Bronchial epithelial cell (primary cell): ENCODE data around the gene NUDT4. TPM values are rescaled to one million over a fixed set of nuclear protein-coding genes. Genes with fewer than 3 reads are reported as not detected.
A peak's percentile ranks its signal among the peaks of the same experiment; 100 is the strongest.

ENCODE experiments used
- DNase-seq: peaks from one replicate; pipeline ENCODE4 v3.0.0-alpha.2; 2010; ENCODE audit warnings: low read depth
- FAIRE-seq: peaks from 2 replicates; lab custom pipeline; 2011; peaks lifted over from hg19 to GRCh38; lab: Jason Lieb, UNC
- H3K27me3 ChIP-seq: 2 replicates; pipeline ENCODE4 v1.5.1; 2011; ENCODE audit warnings: low read length; ENCODE audit not compliant: control insufficient read depth, insufficient read depth
- H3K36me3 ChIP-seq: 2 replicates; pipeline ENCODE4 v1.5.1; 2011; ENCODE audit warnings: low read length; ENCODE audit not compliant: control insufficient read depth, insufficient read depth
- H3K4me3 ChIP-seq: 2 replicates; pipeline ENCODE4 v1.5.1; 2011; ENCODE audit warnings: mild to moderate bottlenecking, low read depth, low read length, control low read depth
- total RNA-seq: library from RNA; depleted of rRNA; stranded (reverse); fragments of >200 nt; gene quantifications from 2 replicates; pipeline ENCODE4 v1.2.1, GENCODE V29; 2014
- TF ChIP-seq, protein P1 (sequence below): IDR thresholded peaks from 2 replicates; pipeline ENCODE4 v1.5.1; 2011; ENCODE audit warnings: mild to moderate bottlenecking, moderate library complexity, low read length, control low read depth, inconsistent platforms; ENCODE audit not compliant: insufficient read depth, severe bottlenecking

Gene NUDT4
- total RNA-seq = 34.2 and 49.4 TPM in 2 replicates

DNA sequence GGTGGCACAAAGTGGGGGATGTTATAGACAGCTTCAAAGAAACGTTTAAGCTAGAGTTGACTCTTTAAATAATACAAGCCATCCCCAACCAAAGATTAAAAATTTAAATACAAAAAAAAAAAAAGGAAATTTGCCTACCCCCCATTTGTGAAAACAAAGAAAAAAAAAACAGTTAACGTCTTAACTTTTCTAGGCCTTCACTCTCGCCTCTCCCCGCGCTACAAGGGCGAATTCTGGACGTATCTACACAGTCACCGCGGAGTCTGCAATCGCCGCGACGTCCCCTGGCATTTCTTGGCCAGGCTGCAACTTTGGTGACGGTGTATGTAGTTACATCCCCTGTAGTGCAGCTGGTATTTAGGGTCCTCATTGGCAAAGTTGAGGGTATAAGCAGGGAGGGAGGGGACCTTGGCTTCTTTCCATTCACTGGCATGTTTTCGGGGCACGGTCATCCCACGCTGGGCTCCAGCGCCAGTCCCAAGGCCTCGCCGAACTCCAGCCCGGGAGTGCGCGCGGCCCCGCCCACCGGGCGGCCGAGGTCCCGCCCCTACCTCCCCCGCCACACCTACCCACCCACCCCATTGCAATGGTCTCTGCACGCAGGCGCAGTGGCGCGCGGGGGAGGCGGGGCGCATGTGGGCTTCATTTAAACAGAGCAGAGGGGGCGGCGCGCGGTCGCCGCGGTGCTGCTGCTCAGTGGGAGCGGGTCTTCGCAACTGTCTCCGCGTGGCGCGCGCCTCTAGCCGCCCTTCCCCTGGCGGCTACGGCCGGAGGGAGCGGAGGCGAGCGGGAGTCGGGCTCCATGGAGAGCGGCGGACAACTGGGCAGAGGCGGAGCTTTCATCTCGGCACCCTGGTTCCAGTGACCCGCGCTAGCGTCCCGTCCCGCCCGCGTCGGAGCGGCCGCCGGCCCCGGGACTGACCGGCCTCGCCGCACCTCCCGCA lies at the start of gene NUDT4:
NUDT4 (plus strand) TSS at position 674 of the 944 bp plus-strand sequence. CDS start 398 bp downstream, outside the sequence.
- DNase-seq (peak; percentile 73), FAIRE-seq (no peak)
- H3K27me3 ChIP-seq = no peaks in the 10 kb centered on the region
- no peaks in the 10 kb centered on the region for H3K36me3 ChIP-seq
- TF ChIP-seq, protein P1, sequence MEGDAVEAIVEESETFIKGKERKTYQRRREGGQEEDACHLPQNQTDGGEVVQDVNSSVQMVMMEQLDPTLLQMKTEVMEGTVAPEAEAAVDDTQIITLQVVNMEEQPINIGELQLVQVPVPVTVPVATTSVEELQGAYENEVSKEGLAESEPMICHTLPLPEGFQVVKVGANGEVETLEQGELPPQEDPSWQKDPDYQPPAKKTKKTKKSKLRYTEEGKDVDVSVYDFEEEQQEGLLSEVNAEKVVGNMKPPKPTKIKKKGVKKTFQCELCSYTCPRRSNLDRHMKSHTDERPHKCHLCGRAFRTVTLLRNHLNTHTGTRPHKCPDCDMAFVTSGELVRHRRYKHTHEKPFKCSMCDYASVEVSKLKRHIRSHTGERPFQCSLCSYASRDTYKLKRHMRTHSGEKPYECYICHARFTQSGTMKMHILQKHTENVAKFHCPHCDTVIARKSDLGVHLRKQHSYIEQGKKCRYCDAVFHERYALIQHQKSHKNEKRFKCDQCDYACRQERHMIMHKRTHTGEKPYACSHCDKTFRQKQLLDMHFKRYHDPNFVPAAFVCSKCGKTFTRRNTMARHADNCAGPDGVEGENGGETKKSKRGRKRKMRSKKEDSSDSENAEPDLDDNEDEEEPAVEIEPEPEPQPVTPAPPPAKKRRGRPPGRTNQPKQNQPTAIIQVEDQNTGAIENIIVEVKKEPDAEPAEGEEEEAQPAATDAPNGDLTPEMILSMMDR = no peak
- peak within 1 kb of the TSS; percentile 87 for H3K4me3 ChIP-seq

DNA sequence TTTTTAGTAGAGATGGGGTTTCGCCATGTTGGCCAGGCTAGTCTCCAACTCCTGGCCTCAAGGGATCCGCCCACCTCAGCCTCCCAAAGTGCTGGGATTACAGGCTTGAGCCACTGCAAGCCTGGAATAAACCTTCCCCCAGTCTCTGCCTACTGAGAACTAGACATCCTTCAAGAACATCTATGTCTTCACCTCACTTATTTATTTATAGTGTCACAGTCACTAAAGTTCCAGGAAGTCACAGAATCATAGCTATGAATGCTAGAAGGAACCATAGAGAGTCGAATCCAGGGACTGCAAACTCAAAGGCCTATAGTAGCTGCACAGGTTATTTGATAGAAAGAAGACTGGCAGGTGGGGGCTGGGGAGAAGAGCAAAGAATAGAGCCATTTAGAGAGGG lies 44.7 kb upstream of the NUDT4 start:
- TF ChIP-seq, protein P1 = no peak
- H3K36me3 ChIP-seq = no peaks in the 10 kb centered on the region
- no peak for DNase-seq
- FAIRE-seq = no peak
- no peak overlapping the region for H3K4me3 ChIP-seq
- H3K27me3 ChIP-seq = no peaks in the 10 kb centered on the region

DNA sequence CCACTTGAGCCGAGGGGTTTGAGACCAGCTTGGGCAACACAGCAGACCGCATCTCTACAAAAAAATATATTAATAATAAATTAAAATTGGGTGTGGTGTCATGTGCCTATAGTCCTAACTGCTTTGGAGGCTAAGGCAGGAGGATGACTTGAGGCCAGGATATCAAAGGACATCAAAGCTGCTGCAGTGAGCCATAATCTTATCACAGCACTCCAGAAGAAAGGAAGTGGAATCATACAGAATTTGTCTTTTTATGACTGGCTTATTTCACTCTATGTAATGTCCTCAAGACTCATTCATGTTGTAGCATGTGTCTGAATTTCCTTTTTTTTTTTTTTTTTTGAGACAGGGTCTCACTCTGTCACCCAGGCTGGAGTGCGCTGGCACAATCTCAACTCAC lies 43.9 kb upstream of the NUDT4 start:
- DNase-seq = no peak
- TF ChIP-seq, protein P1 = no peak

DNA sequence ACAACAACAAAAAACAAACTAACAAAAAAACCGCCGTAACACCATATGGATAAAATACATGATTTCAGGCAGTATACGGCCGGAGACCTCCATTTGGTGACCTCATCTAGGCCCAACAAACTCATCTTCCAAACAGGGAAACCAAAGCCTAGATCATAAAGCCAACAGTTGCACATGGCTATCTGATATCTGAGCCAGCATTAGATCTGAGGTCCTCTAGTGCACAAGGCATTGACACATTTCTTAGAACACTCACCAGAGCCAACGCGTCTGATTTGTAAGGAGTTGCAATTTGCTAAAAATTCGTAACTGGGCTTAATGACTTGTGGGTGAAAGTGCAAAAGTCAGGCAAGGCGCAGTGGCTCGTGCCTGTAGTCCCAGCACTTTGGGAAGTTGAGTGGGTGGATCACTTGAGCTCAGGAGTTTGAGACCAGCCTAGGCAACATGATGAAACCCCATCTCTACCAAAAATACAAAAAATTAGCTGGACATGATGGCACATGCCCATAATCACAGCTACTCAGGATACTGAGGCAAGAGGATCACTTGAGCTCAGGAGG lies 42.0 kb upstream of the NUDT4 start:
- TF ChIP-seq, protein P1 = no peak
- no peak for FAIRE-seq
- H3K27me3 ChIP-seq = no peaks in the 10 kb centered on the region
- no peaks in the 10 kb centered on the region for H3K36me3 ChIP-seq
- no peak overlapping the region for H3K4me3 ChIP-seq
- DNase-seq = no peak

More for the DNA sequence above, 43.9 kb upstream of the NUDT4 start:
- no peaks in the 10 kb centered on the region for H3K27me3 ChIP-seq
- H3K36me3 ChIP-seq = no peaks in the 10 kb centered on the region
- FAIRE-seq = no peak
- no peak overlapping the region for H3K4me3 ChIP-seq

DNA sequence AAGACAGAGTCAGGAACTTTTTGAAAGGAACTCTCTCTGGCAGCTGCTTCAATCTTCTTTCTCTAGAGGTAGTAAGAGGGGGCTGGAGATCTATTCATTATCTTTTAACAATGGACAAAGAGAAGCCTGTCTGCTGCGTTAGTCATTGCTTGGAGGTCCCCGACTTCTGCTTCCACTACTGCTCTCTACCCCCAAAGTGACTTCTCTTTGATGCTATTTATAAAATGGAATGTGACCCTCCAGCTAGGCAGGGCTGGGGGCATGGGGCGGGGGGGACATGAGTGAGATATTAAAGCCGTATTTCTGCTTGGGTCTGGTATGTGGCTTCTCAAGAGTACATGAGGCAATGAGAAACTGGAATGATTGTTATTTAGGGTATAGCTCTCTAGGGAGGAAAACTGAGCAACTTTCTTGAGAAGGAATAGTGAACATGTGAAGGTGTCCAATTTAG lies 41.4 kb upstream of the NUDT4 start:
- DNase-seq (no peak), FAIRE-seq (no peak)
- TF ChIP-seq, protein P1 = no peak
- Histone ChIP-seq H3K36me3 (no peaks in the 10 kb centered on the region), H3K4me3 (no peak overlapping the region), H3K27me3 (no peaks in the 10 kb centered on the region)
